GM12801 (cell line): Measurements from ENCODE around the gene OR5H1.

Source experiments
- CTCF ChIP-seq: IDR thresholded peaks from one replicate; pipeline ENCODE4 v1.5.1; 2011; ENCODE audit warnings: control low read depth; ENCODE audit not compliant: insufficient read length; ENCODE audit errors: extremely low read depth

Gene OR5H1

GRCh38 chr3:98171071-98171470, 40.5 kb downstream of the OR5H1 start:
- TF ChIP-seq CTCF: no peak

DNA sequence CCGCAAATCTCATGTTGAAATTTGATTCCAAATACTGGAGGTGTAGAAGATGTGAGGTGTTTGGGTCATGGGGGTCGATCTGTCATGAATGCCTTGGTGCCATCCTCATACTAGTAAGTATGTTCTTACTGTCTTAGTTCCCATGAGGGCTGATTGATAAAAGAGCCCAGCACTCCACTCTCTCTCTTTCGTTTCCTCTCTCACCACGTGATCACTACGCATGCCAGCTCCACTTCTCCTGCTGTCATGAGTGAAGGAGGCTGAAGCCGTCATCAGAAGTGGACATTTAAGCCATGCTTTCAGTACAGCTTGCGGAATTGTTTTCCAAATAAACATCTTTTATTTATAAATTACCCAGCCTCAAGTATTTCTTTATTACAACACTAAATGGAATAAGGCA, 42.1 kb downstream of the OR5H1 start:
- TF ChIP-seq CTCF: no peak

- TF ChIP-seq CTCF: no peak
These were observed 49.9 kb downstream of the OR5H1 start for GRCh38 chr3:98180319-98180890.

GRCh38 chr3:98182196-98182595, 51.7 kb downstream of the OR5H1 start:
- no peak for TF ChIP-seq CTCF

GRCh38 chr3:98185180-98185579, 54.7 kb downstream of the OR5H1 start:
- TF ChIP-seq CTCF: no peak
